ENCODE measurements around the gene WDR59.

DNA sequence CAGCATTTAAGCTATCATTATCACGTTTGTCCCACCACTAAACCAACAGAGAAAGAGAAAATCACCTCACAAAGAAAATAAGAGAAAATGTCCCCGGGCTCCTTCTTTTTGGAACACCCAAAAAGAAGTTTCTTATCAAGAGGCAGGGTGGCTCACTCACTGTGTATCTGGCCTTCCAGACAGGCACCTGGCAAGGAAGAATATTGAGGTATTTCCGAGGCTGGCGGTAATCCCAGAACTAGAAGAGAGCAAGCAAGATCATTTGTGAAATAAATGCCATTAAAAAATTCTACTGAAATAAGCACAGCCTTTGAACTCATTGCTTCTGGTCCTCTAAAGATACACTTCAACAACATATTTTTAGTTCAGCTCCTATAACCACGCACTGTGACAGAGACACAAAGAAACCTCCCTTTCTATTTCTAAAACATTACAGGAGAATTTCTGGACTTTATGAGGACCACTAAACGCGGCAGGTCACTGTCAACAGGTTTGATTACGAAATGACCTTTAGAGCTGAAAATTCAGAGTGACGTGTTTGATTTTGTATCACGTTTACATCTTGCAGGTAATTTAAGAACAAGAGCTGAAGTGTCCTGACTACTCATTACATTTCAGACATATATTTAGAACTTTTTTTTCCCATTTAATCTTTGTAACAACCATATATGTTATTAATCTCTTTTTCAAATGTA lies 61.0 kb downstream of the WDR59 start:
- TF ChIP-seq CTCF (IDR thresholded peaks at IDR 0.05; ENCODE audit: low read length) (no peak), EZH2 (optimal IDR thresholded peaks at IDR 0.05; ENCODE audit: low read depth, low read length) (no peak), EZH2phosphoT487 (IDR thresholded peaks at IDR 0.05; ENCODE audit: low read length) (no peak)
